GM19193 (cell line): ENCODE results near the gene NME5.

Experiments
- POLR2A ChIP-seq: IDR thresholded peaks from 4 replicates; pipeline ENCODE4 v1.6.1; 2011; ENCODE audit not compliant: insufficient read depth, insufficient read length; ENCODE audit errors: extremely low read depth

NME5 gene, protein sequence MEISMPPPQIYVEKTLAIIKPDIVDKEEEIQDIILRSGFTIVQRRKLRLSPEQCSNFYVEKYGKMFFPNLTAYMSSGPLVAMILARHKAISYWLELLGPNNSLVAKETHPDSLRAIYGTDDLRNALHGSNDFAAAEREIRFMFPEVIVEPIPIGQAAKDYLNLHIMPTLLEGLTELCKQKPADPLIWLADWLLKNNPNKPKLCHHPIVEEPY

DNA sequence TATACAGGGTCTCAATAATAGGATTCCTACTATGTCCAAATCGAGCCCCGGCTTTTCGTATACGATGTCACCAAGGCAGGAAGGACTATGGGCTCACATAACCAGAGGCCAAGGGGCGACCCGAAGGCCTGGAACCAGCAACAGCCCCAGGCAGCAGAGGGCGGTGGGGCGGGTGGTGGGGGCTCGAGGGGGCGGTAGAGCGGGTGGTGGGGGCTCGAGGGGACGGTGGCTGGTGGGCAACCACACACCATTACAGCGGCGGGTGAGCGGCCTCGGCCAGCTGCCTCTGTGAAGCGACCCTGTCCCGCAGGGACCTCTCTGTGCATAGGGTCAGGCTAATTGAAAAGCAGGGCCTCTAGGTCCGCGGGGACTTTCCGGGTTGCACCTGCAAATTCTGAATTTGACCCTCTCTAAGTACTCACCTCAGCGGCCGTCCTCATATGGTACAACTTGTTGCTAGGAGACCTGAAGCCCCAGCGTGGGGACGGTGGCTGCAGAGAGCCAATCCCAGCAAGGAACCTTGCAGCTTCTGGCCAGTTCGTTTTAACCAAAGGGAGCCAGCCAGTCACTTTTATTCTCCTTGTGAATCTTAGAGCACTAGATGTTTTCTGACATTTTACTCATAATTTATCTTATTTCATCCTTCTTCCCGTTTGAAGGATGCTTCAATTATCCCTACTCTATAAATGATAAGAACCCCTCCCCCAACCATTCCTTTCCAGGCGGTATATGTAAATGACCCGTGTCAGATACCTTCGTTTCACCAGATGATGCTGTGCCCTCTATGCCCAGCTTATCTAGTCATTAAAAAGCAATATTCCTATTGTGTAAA, at the start of gene NME5:
Gene NME5 (minus strand): TSS at position 480 of the 832 bp plus-strand sequence. CDS start 648 bp downstream, outside the sequence.
- TF ChIP-seq POLR2A: no peak

GRCh38 chr5:138188626-138189025, 49.4 kb upstream of the NME5 start:
- TF ChIP-seq POLR2A: no peak

DNA sequence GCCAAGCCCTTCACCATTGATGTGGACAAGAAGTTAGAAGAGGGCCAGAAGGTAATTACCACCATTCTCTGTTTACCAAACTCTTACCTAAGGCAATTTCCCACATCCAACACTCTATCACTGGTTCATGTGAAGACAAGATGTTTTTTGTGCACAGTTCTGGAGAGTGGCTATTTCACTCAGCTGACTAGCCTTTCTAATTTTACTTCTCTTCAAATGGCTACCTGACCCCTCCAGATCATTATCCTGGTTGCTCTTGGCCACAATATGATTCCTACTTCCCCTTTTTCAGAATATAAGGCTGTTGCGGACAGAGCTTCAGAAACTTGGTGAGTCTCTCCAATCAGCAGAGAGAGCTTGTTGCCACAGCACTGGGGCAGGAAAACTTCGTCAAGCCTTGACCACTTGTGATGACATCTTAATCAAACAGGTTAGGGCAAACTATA, 46.8 kb upstream of the NME5 start:
- TF ChIP-seq POLR2A: no peak

- TF ChIP-seq POLR2A: no peak
Observed at GRCh38 chr5:138182808-138183207, 43.6 kb upstream of the NME5 start.

GRCh38 chr5:138180841-138181240, 41.6 kb upstream of the NME5 start:
- no peak for TF ChIP-seq POLR2A

GRCh38 chr5:138180183-138180782, 41.1 kb upstream of the NME5 start:
- no peak for TF ChIP-seq POLR2A

- no peak for TF ChIP-seq POLR2A
Observed at GRCh38 chr5:138179277-138179857, 40.1 kb upstream of the NME5 start.

DNA sequence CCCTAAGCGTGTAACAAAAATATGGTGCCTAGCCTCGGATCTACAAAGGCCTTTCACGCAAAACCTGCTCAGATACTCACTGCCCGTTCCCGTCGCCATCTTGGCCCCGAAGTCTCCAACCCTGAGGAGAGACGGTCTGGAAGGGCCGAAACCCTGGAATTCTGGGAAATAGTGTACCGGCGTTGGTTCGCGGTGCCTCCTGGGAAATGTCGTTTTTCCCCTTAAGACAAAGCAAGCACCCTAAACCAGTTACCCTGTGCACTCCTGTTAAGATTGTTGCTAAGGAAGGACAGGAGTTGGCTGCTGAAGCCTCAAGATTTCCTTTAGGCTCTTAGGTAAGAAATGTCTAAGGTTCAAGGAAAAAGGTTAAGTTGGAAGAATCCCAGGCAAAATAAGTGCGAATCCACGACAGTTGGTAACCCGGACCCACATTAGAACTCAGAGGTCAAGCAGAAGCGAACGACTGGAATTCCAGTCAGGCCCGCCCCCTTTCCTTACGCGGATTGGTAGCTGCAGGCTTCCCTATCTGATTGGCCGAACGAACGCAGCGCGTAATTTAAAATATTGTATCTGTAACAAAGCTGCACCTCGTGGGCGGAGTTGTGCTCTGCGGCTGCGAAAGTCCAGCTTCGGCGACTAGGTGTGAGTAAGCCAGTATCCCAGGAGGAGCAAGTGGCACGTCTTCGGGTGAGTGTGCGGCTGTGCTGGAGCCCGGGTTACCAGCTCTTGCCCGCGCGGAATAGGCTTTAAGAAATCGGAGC, 39.5 kb upstream of the NME5 start, which contains the start of the genes BRD8 and KIF20A:
Gene BRD8 (minus strand): TSS at position 115 of the 761 bp plus-strand sequence. CDS start 16 bp downstream, at position 99.
Gene KIF20A (plus strand): TSS at position 597 of the 761 bp plus-strand sequence. CDS start 569 bp downstream, outside the sequence.
- TF ChIP-seq POLR2A: peak; percentile 68

- no peak for TF ChIP-seq POLR2A
Observed at GRCh38 chr5:138177941-138178515, 38.8 kb upstream of the NME5 start.

DNA sequence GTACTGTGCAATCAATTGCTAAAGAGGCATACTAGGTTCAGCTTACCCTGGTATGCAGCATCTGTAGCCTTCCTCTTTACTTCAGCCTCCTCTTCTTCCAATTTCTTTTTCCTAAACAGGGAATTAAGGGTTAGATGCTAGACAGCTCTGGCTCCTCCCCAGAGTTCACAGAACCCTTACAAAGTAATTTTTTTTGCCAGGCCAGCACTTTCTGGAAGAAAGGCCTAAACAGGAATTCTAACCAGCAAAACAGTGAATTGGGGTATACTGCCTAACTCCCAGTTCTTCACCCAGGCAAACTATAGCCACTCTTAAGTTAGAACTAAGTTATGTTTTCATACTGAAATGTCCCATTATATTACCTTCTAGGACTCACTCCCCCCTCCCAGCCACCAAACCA, 31.1 kb upstream of the NME5 start:
- TF ChIP-seq POLR2A: no peak

DNA sequence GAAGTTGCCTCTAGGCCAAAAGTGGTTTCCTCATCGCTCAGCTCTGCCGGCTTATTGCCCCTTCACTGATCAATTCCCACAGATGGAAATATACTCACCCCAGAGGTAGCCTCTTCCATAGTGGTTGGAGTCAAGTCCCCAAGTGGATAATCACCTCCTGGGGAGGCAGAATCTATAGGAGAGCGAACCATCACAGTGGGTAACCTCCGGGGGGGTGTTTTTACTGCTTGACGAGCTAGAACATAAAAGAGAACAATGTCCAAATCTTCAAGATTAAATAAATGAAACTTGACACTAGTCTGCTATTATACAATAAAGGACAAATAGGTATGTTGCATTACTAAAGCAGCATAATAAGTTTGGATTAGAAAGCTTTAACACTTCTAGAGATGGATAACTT, 29.9 kb upstream of the NME5 start:
- TF ChIP-seq POLR2A: no peak

GRCh38 chr5:138163721-138164120, 24.5 kb upstream of the NME5 start:
- no peak for TF ChIP-seq POLR2A

DNA sequence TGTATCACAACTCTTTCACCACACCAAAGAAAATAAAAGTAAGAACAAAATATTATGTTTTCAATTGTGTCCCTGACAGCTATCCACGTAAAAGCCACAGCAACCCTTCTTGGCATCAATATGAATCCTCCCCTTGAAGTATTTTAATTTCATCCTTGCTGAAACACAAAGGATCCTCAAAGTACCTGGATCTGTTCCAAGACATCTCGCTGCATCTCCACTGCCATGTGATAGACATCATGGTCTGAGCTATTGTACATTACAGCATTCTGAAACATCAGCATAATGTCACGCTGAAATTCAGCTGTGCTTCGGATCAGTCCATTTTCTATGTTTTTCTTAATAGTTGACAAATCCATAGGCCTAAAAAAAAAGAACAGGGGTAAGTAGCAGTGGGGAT, 21.5 kb upstream of the NME5 start:
- TF ChIP-seq POLR2A: no peak

GRCh38 chr5:138159666-138160065, 20.4 kb upstream of the NME5 start:
- TF ChIP-seq POLR2A: no peak
